T47D (cell line): Measurements from ENCODE around the gene TAS1R1.
A peak's percentile ranks its signal among the peaks of the same experiment; 100 is the strongest.

Experiments used
- DNase-seq, 2 experiments: peaks; one replicate each; pipeline versions ENCODE4 v3.0.0 to v3.0.0-alpha.2; 2011 to 2012; ENCODE audit warnings: low read depth in 1 of 2, low spot score in 1 of 2
- JUND ChIP-seq: IDR thresholded peaks from 2 replicates; pipeline ENCODE4 v1.6.1; 2012; ENCODE audit warnings: low read depth
- in situ Hi-C: cut with HindIII; loops from 2 replicates; pipeline ENCODE4 v1.10.0; 2016; ENCODE audit warnings: low sequenced_read_pairs, low pct_unique_long_range_greater_than_20kb

Gene TAS1R1

GRCh38 chr1:6619045-6619444, 63.9 kb downstream of the TAS1R1 start:
- DNase-seq, result no peak
- no peak for TF ChIP-seq JUND
- in situ Hi-C loops, result no loop called here

- TF ChIP-seq JUND, result no peak
- DNase-seq, result no peak
- in situ Hi-C loops, result no loop called here
These were observed 66.6 kb downstream of the TAS1R1 start for GRCh38 chr1:6621429-6622391.

- in situ Hi-C loops, result no loop called here
- peak in 1 of 2 experiments; percentile 42 for DNase-seq
- TF ChIP-seq JUND, result no peak
These were observed 67.5 kb downstream of the TAS1R1 start for GRCh38 chr1:6622396-6623152.

GRCh38 chr1:6623269-6623965, 68.3 kb downstream of the TAS1R1 start:
- in situ Hi-C loops, result no loop called here
- TF ChIP-seq JUND, result no peak
- DNase-seq, result peak in 1 of 2 experiments; percentile 53

DNA sequence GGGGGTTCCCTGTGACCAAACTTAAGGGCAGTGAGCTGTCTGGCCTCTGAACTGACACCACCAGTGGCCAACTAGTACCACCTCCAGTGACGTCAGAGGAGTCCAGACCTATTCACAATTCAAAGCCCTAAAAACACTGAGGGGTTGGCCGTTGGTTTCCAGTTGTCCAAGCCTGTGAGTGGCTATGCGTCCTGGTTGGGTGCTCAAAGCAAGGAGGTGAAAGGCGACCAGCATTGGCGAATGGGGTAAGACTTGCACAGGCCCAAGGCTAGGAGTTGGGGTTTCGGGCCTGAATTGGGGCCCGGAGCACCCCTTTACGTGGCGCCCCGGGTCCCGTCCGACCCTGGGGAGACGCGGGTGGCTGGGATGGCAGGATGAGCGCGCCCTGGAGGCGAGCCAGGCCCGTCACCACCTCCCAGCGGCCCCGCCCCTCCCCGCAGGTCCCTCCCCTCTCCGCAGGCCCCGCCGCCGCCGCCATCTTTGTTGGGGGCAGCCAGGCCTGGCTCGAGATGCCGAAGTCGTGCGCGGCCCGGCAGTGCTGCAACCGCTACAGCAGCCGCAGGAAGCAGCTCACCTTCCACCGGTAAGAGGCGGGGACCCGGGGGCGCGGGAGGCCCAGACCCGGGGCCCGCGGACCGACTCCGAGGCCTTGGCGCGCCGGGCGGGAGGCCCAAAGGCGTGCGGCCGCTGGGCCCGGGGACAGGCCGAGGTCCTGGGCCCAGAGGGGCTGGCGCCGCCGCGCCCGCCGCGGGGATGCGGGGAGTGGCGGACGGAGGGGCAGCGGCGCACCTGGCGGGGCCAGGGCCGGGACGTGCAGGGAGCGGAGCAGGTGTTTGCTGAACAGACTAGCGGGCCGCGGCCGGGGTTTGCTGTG, 69.8 kb downstream of the TAS1R1 start, which contains the start of gene THAP3:
THAP3 (plus strand) TSS at position 159 of the 874 bp plus-strand sequence; CDS start at position 510, 351 bp downstream.
- DNase-seq, result peak; percentile 86 to 93
- TF ChIP-seq JUND, result no peak
- in situ Hi-C loops, result no loop called here

- in situ Hi-C loops, result no loop called here
- no peak for TF ChIP-seq JUND
- peak in 1 of 2 experiments; percentile 20 for DNase-seq
These were observed 70.6 kb downstream of the TAS1R1 start for GRCh38 chr1:6625584-6626149.

GRCh38 chr1:6627031-6627430, 71.9 kb downstream of the TAS1R1 start:
- DNase-seq, result no peak
- no peak for TF ChIP-seq JUND

GRCh38 chr1:6627841-6628545, 72.9 kb downstream of the TAS1R1 start:
- in situ Hi-C loops, result no loop called here
- no peak for DNase-seq
- no peak for TF ChIP-seq JUND

More at GRCh38 chr1:6627031-6627430, 71.9 kb downstream of the TAS1R1 start:
- in situ Hi-C loops, result no loop called here

DNA sequence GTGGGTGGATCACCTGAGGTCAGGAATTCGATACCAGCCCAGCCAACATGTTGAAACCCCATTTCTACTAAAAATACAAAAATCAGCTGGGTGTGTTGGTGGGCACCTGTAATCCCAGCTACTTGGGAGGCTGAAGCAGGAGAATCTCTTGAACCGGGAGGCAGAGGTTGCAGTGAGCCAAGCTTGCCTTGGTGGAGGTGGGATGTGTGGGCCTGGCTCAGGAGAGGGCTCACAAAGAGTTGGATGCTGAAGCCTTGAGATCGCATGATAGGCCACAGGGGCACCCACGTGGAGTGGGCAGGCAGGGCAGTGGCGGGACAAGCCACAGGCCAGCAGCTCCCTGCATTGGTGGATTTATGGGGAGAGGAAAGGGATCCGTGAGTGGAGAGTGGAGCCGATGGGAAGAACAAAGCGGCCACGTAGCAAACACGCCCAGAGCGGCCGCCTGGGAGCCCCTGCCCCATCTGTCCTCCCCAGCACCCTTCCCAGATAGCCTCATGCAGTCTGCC, 73.9 kb downstream of the TAS1R1 start:
- in situ Hi-C loops, result no loop called here
- no peak for TF ChIP-seq JUND
- no peak for DNase-seq
